Measurements from ENCODE around the gene MRPS9. TPM values are rescaled to one million over a fixed set of nuclear protein-coding genes. Genes with fewer than 3 reads are reported as not detected.

MRPS9 gene
- polyA plus RNA-seq, 1 donor from 2014 or later: 43.5 TPM

DNA sequence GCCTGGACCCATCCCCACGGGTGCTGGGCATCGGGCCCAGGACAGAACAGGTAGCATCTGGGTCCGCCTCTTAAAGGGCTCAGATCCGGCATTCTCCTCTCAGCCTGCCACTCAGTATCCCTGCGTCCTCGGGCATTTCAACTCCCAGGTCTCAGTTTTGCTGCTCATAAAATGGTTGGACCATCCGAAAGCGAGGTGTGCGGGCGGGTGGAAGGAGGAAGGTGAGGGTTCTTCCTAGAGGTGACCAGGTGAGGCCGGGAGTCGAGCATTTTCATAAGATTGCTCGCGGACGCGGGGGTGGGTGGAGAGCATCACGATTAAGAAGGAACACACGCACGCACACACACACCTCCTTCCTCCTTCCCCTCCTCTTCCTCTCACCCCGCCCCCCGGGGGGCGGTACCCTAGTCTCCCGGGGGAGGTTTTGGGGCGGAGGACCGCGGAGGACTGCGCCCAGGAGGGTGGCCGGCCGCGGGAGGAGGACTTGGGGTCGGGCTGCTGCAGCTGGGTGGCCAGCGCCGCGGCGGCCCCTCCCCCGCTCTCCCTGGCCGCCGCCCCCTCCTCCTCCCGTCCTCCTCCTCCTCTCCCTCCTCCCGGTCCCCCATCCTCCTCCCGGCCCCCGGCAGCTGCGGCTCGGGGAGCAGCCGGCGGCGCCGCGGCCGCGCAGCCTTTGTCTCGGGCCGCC lies 105.7 kb downstream of the MRPS9 start:
- Histone ChIP-seq H3K36me3 (ENCODE audit: insufficient read depth, low read length) (peaks cover 9% of the 10 kb centered on the region), H3K27ac (ENCODE audit: low read length) (peak overlapping the region; percentile 8), H3K4me2 (ENCODE audit: low read length) (peak overlapping the region; percentile 48), H3K9me2 (ENCODE audit: insufficient read depth, low read length) (no peaks in the 10 kb centered on the region), H3F3A (ENCODE audit: insufficient read depth, low read length, poor library complexity, severe bottlenecking) (peaks cover 4% of the 10 kb centered on the region), H4K20me1 (ENCODE audit: insufficient read depth) (no peaks in the 10 kb centered on the region), H3K79me2 (replicated peaks; ENCODE audit: insufficient read depth, low read length) (peaks cover 16% of the 10 kb centered on the region), H2AFZ (ENCODE audit: low read depth, low read length) (peak overlapping the region; percentile 45), H3K4me3 (ENCODE audit: low read length) (peak overlapping the region; percentile 68), H3K27me3 (ENCODE audit: insufficient read depth, low read depth, low read length) (no peaks in the 10 kb centered on the region), H3K9me3 (ENCODE audit: low read length) (no peaks in the 10 kb centered on the region), H3K9ac (ENCODE audit: low read length) (peak overlapping the region; percentile 77)
- TF ChIP-seq SMC3 (conservative IDR thresholded peaks at IDR 0.05; ENCODE audit: poor library complexity) (no peak), MXI1 (conservative IDR thresholded peaks at IDR 0.05; ENCODE audit: poor library complexity, severe bottlenecking) (no peak), RAD21 (conservative IDR thresholded peaks at IDR 0.05) (no peak), EZH2 (IDR thresholded peaks at IDR 0.05; ENCODE audit: borderline replicate concordance, insufficient read depth, low read length, poor library complexity, severe bottlenecking) (no peak), POLR2AphosphoS5 (IDR thresholded peaks at IDR 0.05) (peak; percentile 47), TAF1 (IDR thresholded peaks at IDR 0.05; ENCODE audit: low read depth) (peak; percentile 41), EP300 (conservative IDR thresholded peaks at IDR 0.05; ENCODE audit: poor library complexity, severe bottlenecking) (no peak)
- TF ChIP-seq, protein P1, sequence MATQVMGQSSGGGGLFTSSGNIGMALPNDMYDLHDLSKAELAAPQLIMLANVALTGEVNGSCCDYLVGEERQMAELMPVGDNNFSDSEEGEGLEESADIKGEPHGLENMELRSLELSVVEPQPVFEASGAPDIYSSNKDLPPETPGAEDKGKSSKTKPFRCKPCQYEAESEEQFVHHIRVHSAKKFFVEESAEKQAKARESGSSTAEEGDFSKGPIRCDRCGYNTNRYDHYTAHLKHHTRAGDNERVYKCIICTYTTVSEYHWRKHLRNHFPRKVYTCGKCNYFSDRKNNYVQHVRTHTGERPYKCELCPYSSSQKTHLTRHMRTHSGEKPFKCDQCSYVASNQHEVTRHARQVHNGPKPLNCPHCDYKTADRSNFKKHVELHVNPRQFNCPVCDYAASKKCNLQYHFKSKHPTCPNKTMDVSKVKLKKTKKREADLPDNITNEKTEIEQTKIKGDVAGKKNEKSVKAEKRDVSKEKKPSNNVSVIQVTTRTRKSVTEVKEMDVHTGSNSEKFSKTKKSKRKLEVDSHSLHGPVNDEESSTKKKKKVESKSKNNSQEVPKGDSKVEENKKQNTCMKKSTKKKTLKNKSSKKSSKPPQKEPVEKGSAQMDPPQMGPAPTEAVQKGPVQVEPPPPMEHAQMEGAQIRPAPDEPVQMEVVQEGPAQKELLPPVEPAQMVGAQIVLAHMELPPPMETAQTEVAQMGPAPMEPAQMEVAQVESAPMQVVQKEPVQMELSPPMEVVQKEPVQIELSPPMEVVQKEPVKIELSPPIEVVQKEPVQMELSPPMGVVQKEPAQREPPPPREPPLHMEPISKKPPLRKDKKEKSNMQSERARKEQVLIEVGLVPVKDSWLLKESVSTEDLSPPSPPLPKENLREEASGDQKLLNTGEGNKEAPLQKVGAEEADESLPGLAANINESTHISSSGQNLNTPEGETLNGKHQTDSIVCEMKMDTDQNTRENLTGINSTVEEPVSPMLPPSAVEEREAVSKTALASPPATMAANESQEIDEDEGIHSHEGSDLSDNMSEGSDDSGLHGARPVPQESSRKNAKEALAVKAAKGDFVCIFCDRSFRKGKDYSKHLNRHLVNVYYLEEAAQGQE (IDR thresholded peaks at IDR 0.05; ENCODE audit: borderline replicate concordance): no peak
- TF ChIP-seq, protein P2, sequence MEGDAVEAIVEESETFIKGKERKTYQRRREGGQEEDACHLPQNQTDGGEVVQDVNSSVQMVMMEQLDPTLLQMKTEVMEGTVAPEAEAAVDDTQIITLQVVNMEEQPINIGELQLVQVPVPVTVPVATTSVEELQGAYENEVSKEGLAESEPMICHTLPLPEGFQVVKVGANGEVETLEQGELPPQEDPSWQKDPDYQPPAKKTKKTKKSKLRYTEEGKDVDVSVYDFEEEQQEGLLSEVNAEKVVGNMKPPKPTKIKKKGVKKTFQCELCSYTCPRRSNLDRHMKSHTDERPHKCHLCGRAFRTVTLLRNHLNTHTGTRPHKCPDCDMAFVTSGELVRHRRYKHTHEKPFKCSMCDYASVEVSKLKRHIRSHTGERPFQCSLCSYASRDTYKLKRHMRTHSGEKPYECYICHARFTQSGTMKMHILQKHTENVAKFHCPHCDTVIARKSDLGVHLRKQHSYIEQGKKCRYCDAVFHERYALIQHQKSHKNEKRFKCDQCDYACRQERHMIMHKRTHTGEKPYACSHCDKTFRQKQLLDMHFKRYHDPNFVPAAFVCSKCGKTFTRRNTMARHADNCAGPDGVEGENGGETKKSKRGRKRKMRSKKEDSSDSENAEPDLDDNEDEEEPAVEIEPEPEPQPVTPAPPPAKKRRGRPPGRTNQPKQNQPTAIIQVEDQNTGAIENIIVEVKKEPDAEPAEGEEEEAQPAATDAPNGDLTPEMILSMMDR (IDR thresholded peaks at IDR 0.05; ENCODE audit: poor library complexity, severe bottlenecking): no peak

DNA sequence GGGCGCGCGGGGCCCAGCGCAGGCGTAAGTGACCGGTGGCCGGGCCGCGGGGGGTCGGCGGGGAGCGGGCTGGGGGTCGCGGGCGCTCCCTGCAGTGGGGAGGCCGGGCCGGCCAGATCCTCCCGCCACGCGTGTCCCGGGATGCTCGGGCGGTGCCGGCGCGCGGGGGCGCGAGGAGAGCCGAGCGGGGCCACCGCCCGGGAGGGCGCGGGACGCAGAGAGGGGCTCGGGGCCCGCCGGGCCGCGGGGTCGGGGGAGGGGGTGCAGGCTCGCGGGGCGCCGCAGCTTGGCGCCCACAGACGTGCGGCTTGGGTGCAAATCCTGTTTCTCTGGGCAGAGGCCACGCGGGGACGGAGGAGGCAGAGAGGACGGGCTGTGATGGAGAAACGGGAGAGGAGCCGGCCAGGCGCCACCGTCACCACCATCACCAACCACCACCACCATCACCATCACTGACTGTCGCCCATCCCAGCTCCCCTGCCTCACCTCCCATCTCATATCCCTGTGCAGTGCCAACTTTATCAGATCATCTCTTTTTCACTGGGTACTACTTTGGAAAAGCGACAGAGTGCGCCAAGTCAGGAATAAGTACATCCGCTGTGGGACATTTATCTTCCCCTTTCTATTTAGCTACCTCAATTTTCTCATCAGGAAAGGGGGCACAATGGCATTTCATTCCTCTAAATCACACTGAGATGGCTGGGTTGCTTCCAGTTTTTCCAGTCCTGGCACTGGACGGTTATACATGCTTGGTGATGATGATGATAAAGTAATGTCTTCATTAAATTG lies 106.5 kb downstream of the MRPS9 start:
- TF ChIP-seq RAD21 (conservative IDR thresholded peaks at IDR 0.05): no peak
- TF ChIP-seq EP300 (conservative IDR thresholded peaks at IDR 0.05; ENCODE audit: poor library complexity, severe bottlenecking): no peak
- no peak for TF ChIP-seq SMC3 (conservative IDR thresholded peaks at IDR 0.05; ENCODE audit: poor library complexity)
- TF ChIP-seq, protein P1 (IDR thresholded peaks at IDR 0.05; ENCODE audit: borderline replicate concordance): no peak
- TF ChIP-seq, protein P2 (IDR thresholded peaks at IDR 0.05; ENCODE audit: poor library complexity, severe bottlenecking): no peak
- TF ChIP-seq TAF1 (IDR thresholded peaks at IDR 0.05; ENCODE audit: low read depth): no peak
- no peak for TF ChIP-seq MXI1 (conservative IDR thresholded peaks at IDR 0.05; ENCODE audit: poor library complexity, severe bottlenecking)
- Histone ChIP-seq H3F3A (ENCODE audit: insufficient read depth, low read length, poor library complexity, severe bottlenecking) (peaks cover 4% of the 10 kb centered on the region), H2AFZ (ENCODE audit: low read depth, low read length) (peak overlapping the region; percentile 69), H3K9me3 (ENCODE audit: low read length) (no peaks in the 10 kb centered on the region), H3K36me3 (ENCODE audit: insufficient read depth, low read length) (peaks cover 9% of the 10 kb centered on the region), H3K79me2 (replicated peaks; ENCODE audit: insufficient read depth, low read length) (peaks cover 16% of the 10 kb centered on the region), H3K4me3 (ENCODE audit: low read length) (peak overlapping the region; percentile 82), H3K27ac (ENCODE audit: low read length) (no peak overlapping the region), H4K20me1 (ENCODE audit: insufficient read depth) (no peaks in the 10 kb centered on the region), H3K9me2 (ENCODE audit: insufficient read depth, low read length) (no peaks in the 10 kb centered on the region), H3K27me3 (ENCODE audit: insufficient read depth, low read depth, low read length) (no peaks in the 10 kb centered on the region), H3K9ac (ENCODE audit: low read length) (peak overlapping the region; percentile 77), H3K4me2 (ENCODE audit: low read length) (peak overlapping the region; percentile 90)

Data from neural cell (in vitro differentiated cells).